ENCODE results near the gene COLEC11. TPM values are rescaled to one million over a fixed set of nuclear protein-coding genes. Genes with fewer than 3 reads are reported as not detected.

COLEC11 gene
- not detected in 3 replicates for polyA plus RNA-seq
- not detected for polyA plus RNA-seq (2011; ENCODE audit: low read depth)
- polyA plus RNA-seq (2011; cell fraction: cytosol; rRNA removed), result not detected in 2 replicates
- polyA plus RNA-seq (2011; cell fraction: nucleus; rRNA removed), result not detected in 2 replicates
- polyA plus RNA-seq (2012; ENCODE audit: low replicate concordance), result 0.58 TPM in 1 of 2 replicates, not detected in the other
- not detected in 3 replicates for polyA minus RNA-seq
- polyA minus RNA-seq (2011; cell fraction: cytosol; rRNA and poly(A)+ RNA removed), result not detected
- polyA minus RNA-seq (2011; cell fraction: nucleus; rRNA and poly(A)+ RNA removed), result not detected in 2 replicates

DNA sequence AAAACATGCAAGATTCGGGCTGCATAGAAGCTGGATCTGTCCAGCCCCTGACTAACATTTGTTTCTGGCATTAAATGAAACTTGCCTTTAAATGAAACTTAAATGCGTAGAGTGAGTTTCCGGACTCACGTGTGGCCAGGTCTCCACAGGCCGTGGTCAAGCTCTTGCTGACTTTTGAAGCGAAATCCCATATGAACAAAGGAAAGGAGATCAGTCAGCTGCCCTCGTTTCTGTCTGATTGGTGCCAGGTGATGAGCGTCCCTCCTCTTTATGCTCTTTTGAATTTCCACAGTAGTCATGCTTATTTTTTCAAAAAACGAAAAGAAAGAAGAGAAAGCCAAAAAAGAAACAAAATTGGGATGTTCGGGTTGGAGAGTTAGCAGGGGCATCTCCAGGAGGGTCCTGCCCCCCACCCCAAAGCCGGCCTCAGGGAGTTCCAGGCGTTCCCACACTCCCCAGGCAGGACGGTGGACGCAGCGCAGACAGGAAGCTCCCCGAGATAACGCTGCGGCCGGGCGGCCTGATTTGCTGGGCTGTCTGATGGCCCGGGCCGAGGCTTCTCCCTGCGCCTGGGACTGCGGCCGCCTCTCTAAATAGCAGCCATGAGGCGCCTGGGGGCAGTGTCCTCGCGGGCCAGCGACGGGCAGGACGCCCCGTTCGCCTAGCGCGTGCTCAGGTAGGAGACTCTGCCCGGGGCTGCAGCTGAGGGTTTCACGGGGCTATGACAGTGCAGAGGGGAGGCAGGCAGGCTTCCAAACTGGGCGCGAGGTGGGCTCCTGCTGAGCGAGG is at the start of gene COLEC11:
COLEC11 (plus strand) TSS at position 620 of the 789 bp plus-strand sequence. CDS start 9,229 bp downstream, outside the sequence.
- dilution Hi-C loops (cut with MboI; ENCODE audit: extremely low pct_ligation_motif_present, low sequenced_read_pairs), result no loop called here

DNA sequence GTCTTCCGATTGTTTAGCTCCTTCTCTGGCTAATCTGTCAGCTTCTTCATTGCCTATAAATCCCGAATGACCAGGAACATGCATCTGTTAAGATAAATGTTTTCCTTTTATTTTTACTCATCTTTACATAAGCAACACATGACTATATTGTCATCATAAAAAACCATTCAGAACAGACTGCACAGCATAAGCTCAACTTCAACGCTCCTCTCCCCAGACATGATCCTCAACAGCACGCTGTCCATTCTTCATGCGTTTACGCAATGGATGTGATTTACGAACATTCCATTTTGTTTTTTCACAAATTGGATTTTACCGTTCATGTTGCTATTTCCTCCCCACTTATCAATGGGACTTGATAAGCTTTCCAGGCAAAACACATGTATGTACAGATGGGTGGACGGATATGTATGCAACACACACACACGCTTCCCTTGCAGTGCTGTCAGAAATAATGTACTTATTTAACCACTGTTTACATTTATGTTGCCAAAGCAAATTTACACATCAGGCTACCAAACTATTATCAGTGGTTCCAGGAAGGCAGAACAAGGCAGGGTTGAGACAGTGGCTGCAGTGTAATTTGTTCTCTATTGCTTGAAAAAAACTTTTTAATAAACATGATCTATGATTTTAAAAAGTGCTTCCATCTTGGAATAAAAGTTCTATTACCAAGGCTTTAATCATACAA is 49.0 kb upstream of the COLEC11 start:
- no peak for FAIRE-seq
- Histone ChIP-seq H3K4me3 (ENCODE audit: control insufficient read depth in 2 of 3, extremely low read depth in 1 of 3, insufficient read depth in 2 of 3, low read depth in 1 of 3, low read length in 3 of 3) (no peak overlapping the region), H3K4me1 (ENCODE audit: control insufficient read depth, extremely low read depth, insufficient read depth, low read length) (no peaks in the 10 kb centered on the region), H2AFZ (ENCODE audit: control insufficient read depth, low read length) (no peak overlapping the region), H4K20me1 (ENCODE audit: control insufficient read depth, extremely low read depth, insufficient read depth, low read length) (peaks cover 3% of the 10 kb centered on the region), H3K9me1 (ENCODE audit: control insufficient read depth, extremely low read depth, insufficient read depth, low read length) (no peaks in the 10 kb centered on the region), H3K79me2 (ENCODE audit: control insufficient read depth, insufficient read depth, low read length) (peaks cover 14% of the 10 kb centered on the region), H3K27ac (ENCODE audit: control insufficient read depth, insufficient read depth, low read length) (no peak overlapping the region), H3K9me3 (ENCODE audit: control insufficient read depth, low read depth, low read length) (no peaks in the 10 kb centered on the region), H3K27me3 (ENCODE audit: control insufficient read depth, extremely low read depth, insufficient read depth, low read length) (no peaks in the 10 kb centered on the region), H3K9ac (ENCODE audit: control insufficient read depth, extremely low read depth, insufficient read depth, low read length) (no peak overlapping the region), H3K4me2 (ENCODE audit: control insufficient read depth, extremely low read depth, insufficient read depth, low read depth, low read length) (no peak overlapping the region), H3K36me3 (ENCODE audit: control insufficient read depth in 2 of 2, extremely low read depth in 1 of 2, insufficient read depth in 2 of 2, low read length in 2 of 2) (peaks cover 25 to 36% of the 10 kb centered on the region in 2 experiments)
- dilution Hi-C loops (cut with MboI; ENCODE audit: extremely low pct_ligation_motif_present, low sequenced_read_pairs), result no loop called here
- DNase-seq (ENCODE audit: low read depth, low spot score), result no peak
- TF ChIP-seq CTCF (optimal IDR thresholded peaks at IDR 0.05 in 1 of 3, IDR thresholded peaks at IDR 0.05 in 1 of 3, conservative IDR thresholded peaks at IDR 0.05 in 1 of 3; ENCODE audit: extremely low read depth in 1 of 3, insufficient read depth in 2 of 3, low read length in 3 of 3) (no peak), EZH2 (IDR thresholded peaks at IDR 0.05; ENCODE audit: low read length) (no peak)

More for the DNA sequence above, at the start of gene COLEC11:
- no peaks in the 10 kb centered on the region for H3K9me3 ChIP-seq (ENCODE audit: control insufficient read depth, low read depth, low read length)
- no peaks in the 10 kb centered on the region for H3K4me1 ChIP-seq (ENCODE audit: control insufficient read depth, extremely low read depth, insufficient read depth, low read length)
- FAIRE-seq (no peak), DNase-seq (ENCODE audit: low read depth, low spot score) (no peak)
- H3K27ac ChIP-seq (ENCODE audit: control insufficient read depth, insufficient read depth, low read length), result no peak within 1 kb of the TSS
- H3K9ac ChIP-seq (ENCODE audit: control insufficient read depth, extremely low read depth, insufficient read depth, low read length), result no peak within 1 kb of the TSS
- no peak within 1 kb of the TSS for H3K4me3 ChIP-seq (ENCODE audit: control insufficient read depth in 2 of 3, extremely low read depth in 1 of 3, insufficient read depth in 2 of 3, low read depth in 1 of 3, low read length in 3 of 3)
- no peaks in the 10 kb centered on the region for H3K79me2 ChIP-seq (ENCODE audit: control insufficient read depth, insufficient read depth, low read length)
- H3K9me1 ChIP-seq (ENCODE audit: control insufficient read depth, extremely low read depth, insufficient read depth, low read length), result no peaks in the 10 kb centered on the region
- H3K36me3 ChIP-seq (ENCODE audit: control insufficient read depth in 2 of 2, extremely low read depth in 1 of 2, insufficient read depth in 2 of 2, low read length in 2 of 2), result no peaks in the 10 kb centered on the region
- no peak within 1 kb of the TSS for H3K4me2 ChIP-seq (ENCODE audit: control insufficient read depth, extremely low read depth, insufficient read depth, low read depth, low read length)
- H3K27me3 ChIP-seq (ENCODE audit: control insufficient read depth, extremely low read depth, insufficient read depth, low read length), result no peaks in the 10 kb centered on the region
- no peak within 1 kb of the TSS for H2AFZ ChIP-seq (ENCODE audit: control insufficient read depth, low read length)
- no peak for TF ChIP-seq CTCF (optimal IDR thresholded peaks at IDR 0.05 in 1 of 3, IDR thresholded peaks at IDR 0.05 in 1 of 3, conservative IDR thresholded peaks at IDR 0.05 in 1 of 3; ENCODE audit: extremely low read depth in 1 of 3, insufficient read depth in 2 of 3, low read length in 3 of 3)
- no peak for TF ChIP-seq EZH2 (IDR thresholded peaks at IDR 0.05; ENCODE audit: low read length)
- no peaks in the 10 kb centered on the region for H4K20me1 ChIP-seq (ENCODE audit: control insufficient read depth, extremely low read depth, insufficient read depth, low read length)

Data from keratinocyte (primary cell).